Esophagus squamous epithelium (tissue), 5 donors: ENCODE data around the gene PPP1R12A. TPM values are rescaled to one million over a fixed set of nuclear protein-coding genes. Genes with fewer than 3 reads are reported as not detected.
A peak's percentile ranks its signal among the peaks of the same experiment; 100 is the strongest.
"Not testable (repeated sequence)": the region's sequence is repeated elsewhere in the genome, so short reads cannot be mapped to it uniquely, and the experiment has no call there.

Experiments used
- DNase-seq: peaks from one replicate; lab custom pipeline; 2025; lab: John Stamatoyannopoulos, UW
- H3K27ac ChIP-seq, 4 donors: fragments of 200-600 bp; sonication (generic); one replicate each; pipeline ENCODE4 v1.5.1; 2016 to 2019; ENCODE audit warnings: mild to moderate bottlenecking in 1 of 4
- H3K27me3 ChIP-seq, 4 donors: fragments of 200-600 bp; sonication (generic); 1 replicate in 3 of 4; 2 replicates in 1 of 4; pipeline versions ENCODE4 v1.5.1 to v1.6.0; 2017 to 2021; ENCODE audit warnings: antibody characterized with exemption in 1 of 4
- H3K36me3 ChIP-seq, 3 donors: fragments of 200-600 bp; sonication (generic); one replicate each; pipeline ENCODE4 v1.5.1; 2016 to 2019
- H3K4me1 ChIP-seq, 3 donors: fragments of 200-600 bp; sonication (generic); one replicate each; pipeline ENCODE4 v1.5.1; 2017 to 2019
- H3K4me3 ChIP-seq, 4 donors: fragments of 200-600 bp; sonication (generic); 1 replicate in 3 of 4; 2 replicates in 1 of 4; pipeline ENCODE4 v1.5.1; 2016 to 2019; ENCODE audit warnings: mild to moderate bottlenecking in 2 of 4, moderate library complexity in 1 of 4
- H3K9me3 ChIP-seq, 3 donors: fragments of 200-600 bp; sonication (generic); one replicate each; pipeline ENCODE4 v1.5.1; 2016 to 2019
- POLR2A ChIP-seq, 4 donors: fragments of 450-650 bp; IDR thresholded peaks; one replicate each; pipeline ENCODE4 v1.6.1; 2017; ENCODE audit warnings: antibody characterized with exemption in 4 of 4, mild to moderate bottlenecking in 4 of 4, moderate library complexity in 3 of 4
- WGBS, 2 donors: methylation state at CpG; one replicate each; pipeline ENCODE4 v1.1.5; 2018; 5-methylcytosine and 5-hydroxymethylcytosine counted together
- intact Hi-C: fragments of 100-400 bp; cut with DNase I; formaldehyde crosslinking; loops from one replicate; pipeline ENCODE4 v1.15.0; 2022
- total RNA-seq, 4 donors: library from RNA; depleted of rRNA; stranded (reverse); fragments of >200 nt; gene quantifications; one replicate each; pipeline ENCODE4 v1.1.0, GENCODE V29; 2016
- TF ChIP-seq, protein P1 (sequence below), 6 experiments: fragments of 450-650 bp in 4 of 6; fragments of 200-600 bp in 2 of 6; sonication (generic) in 2 of 6; IDR thresholded peaks; one replicate each; pipeline ENCODE4 v1.5.1; 2016 to 2019; ENCODE audit warnings: antibody characterized with exemption in 6 of 6, mild to moderate bottlenecking in 4 of 6, moderate library complexity in 4 of 6
- donor health status: DM: yes; HTN: yes; CAD: no.

PPP1R12A gene
- total RNA-seq, 4 donors from 2014 or later: 25.7 to 165 (median 60.8) TPM

GRCh38 chr12:79978692-79979091 is 43.8 kb upstream of the PPP1R12A start:
- no peaks in the 10 kb centered on the region for H3K36me3 ChIP-seq
- no peak for DNase-seq
- H3K4me3 ChIP-seq: no peak overlapping the region
- H3K9me3 ChIP-seq: no peaks in the 10 kb centered on the region
- intact Hi-C loops: no loop called here
- whole genome bisulfite sequencing, 2 donors: 46 to 47% methylated on average over 1 of the region's 1 CpG
- no peak overlapping the region for H3K27ac ChIP-seq
- H3K4me1 ChIP-seq: peaks cover 0 to 10% (median 0%) of the 10 kb centered on the region in 3 donors
- TF ChIP-seq, protein P1, sequence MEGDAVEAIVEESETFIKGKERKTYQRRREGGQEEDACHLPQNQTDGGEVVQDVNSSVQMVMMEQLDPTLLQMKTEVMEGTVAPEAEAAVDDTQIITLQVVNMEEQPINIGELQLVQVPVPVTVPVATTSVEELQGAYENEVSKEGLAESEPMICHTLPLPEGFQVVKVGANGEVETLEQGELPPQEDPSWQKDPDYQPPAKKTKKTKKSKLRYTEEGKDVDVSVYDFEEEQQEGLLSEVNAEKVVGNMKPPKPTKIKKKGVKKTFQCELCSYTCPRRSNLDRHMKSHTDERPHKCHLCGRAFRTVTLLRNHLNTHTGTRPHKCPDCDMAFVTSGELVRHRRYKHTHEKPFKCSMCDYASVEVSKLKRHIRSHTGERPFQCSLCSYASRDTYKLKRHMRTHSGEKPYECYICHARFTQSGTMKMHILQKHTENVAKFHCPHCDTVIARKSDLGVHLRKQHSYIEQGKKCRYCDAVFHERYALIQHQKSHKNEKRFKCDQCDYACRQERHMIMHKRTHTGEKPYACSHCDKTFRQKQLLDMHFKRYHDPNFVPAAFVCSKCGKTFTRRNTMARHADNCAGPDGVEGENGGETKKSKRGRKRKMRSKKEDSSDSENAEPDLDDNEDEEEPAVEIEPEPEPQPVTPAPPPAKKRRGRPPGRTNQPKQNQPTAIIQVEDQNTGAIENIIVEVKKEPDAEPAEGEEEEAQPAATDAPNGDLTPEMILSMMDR (IDR thresholded peaks at IDR 0.05): no peak
- TF ChIP-seq POLR2A (IDR thresholded peaks at IDR 0.05): no peak
- no peaks in the 10 kb centered on the region for H3K27me3 ChIP-seq

- peaks cover 0 to 15% (median 0%) of the 10 kb centered on the region in 3 donors for H3K4me1 ChIP-seq
- H3K9me3 ChIP-seq, H3K27me3 ChIP-seq, H3K27ac ChIP-seq, intact Hi-C loops, H3K4me3 ChIP-seq, H3K36me3 ChIP-seq, DNase-seq: not testable (repeated sequence)
- 73 to 81% methylated on average over 3 of the region's 3 CpGs for WGBS, 2 donors
Observed at GRCh38 chr12:79977856-79978460, 43.1 kb upstream of the PPP1R12A start.

- H3K27me3 ChIP-seq: no peaks in the 10 kb centered on the region
- H3K27ac ChIP-seq: no peak overlapping the region
- H3K4me1 ChIP-seq: peaks cover 0 to 15% (median 0%) of the 10 kb centered on the region in 3 donors
- DNase-seq: no peak
- TF ChIP-seq, protein P1 (IDR thresholded peaks at IDR 0.05): no peak
- TF ChIP-seq POLR2A (IDR thresholded peaks at IDR 0.05): no peak
- H3K4me3 ChIP-seq: no peak overlapping the region
- 86 to 89% methylated on average over 5 of the region's 5 CpGs for WGBS, 2 donors
- H3K36me3 ChIP-seq: no peaks in the 10 kb centered on the region
- no peaks in the 10 kb centered on the region for H3K9me3 ChIP-seq
- intact Hi-C loops: no loop called here
Observed at GRCh38 chr12:79975143-79975542, 40.2 kb upstream of the PPP1R12A start.

DNA sequence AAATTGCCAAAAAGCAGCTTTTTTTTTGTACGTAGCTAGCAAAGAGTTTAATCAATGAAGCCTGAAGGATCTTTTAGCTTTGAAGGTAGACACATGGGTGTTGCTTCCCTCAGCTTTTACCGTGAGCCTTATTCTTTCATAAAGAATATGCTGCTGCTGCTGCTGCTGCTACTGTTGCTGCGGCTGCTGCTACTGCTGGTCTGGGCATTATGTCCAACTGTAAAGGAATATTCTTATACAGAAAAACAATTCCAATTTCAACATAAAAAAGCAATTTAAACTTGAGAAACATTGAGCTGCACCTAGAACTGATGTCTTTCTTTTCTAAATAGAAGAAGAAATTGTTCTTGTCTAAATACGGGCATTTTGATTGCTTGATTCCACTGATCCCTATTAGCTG is 38.9 kb upstream of the PPP1R12A start:
- intact Hi-C loops: no loop called here
- H3K27me3 ChIP-seq: no peaks in the 10 kb centered on the region
- 52 to 74% methylated on average over 4 of the region's 4 CpGs for WGBS, 2 donors
- no peak for DNase-seq
- H3K4me1 ChIP-seq: peaks cover 0 to 15% (median 0%) of the 10 kb centered on the region in 3 donors
- no peaks in the 10 kb centered on the region for H3K36me3 ChIP-seq
- peak overlapping the region in 2 of 4 donors; percentile 59 to 63 for H3K27ac ChIP-seq
- no peaks in the 10 kb centered on the region for H3K9me3 ChIP-seq
- no peak overlapping the region for H3K4me3 ChIP-seq
- TF ChIP-seq, protein P1 (IDR thresholded peaks at IDR 0.05): no peak
- no peak for TF ChIP-seq POLR2A (IDR thresholded peaks at IDR 0.05)

DNA sequence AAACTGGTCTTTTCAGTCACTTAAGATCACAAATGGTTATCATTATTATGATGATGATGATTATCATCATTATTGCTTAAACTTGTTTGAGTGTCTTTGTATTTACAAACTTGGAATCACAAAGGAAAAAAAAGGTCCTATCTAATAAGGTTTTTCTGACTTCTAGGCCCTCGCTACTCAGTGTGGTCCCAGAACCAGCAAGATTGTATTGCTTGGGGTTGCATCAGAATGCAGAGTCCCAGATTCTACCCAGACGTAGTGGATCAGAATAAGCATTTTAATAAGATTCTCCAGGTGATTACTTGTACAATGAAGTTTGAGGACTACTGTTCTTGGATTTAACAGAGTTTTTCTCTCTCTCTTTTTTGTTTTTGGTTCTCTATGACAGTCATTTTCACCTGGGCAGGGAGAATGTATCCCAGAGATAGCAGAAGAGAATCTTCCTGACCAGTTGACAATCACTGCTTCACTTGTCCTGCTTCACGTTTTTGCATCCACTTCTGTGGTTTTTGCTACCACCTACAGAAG is 29.3 kb upstream of the PPP1R12A start:
- Histone ChIP-seq H3K36me3 (no peaks in the 10 kb centered on the region), H3K4me3 (no peak overlapping the region), H3K9me3 (no peaks in the 10 kb centered on the region), H3K27ac (no peak overlapping the region), H3K4me1 (no peaks in the 10 kb centered on the region), H3K27me3 (no peaks in the 10 kb centered on the region)
- no peak for DNase-seq
- intact Hi-C loops: no loop called here
- TF ChIP-seq POLR2A (IDR thresholded peaks at IDR 0.05): no peak
- TF ChIP-seq, protein P1 (IDR thresholded peaks at IDR 0.05): no peak
- WGBS, 2 donors: 70 to 76% methylated on average over 3 of the region's 3 CpGs
